Lung (tissue), 12 donors: Measurements from ENCODE around the gene XYLT1. TPM values are rescaled to one million over a fixed set of nuclear protein-coding genes. Genes with fewer than 3 reads are reported as not detected.

ENCODE experiments used
- ATAC-seq: fragments of 200-7000 bp; cut with Tn5 transposase; one replicate; pipeline ENCODE4 v1.9.1; 2020; ENCODE audit warnings: moderate number of reproducible peaks; ENCODE audit not compliant: insufficient read depth, low FRiP score
- DNase-seq, 3 donors: peaks; one replicate each; pipeline ENCODE4 v3.0.0-alpha.2; 2013 to 2017
- H3K27ac ChIP-seq, 2 donors: one replicate each; pipeline ENCODE4 v1.5.1; 2013; ENCODE audit warnings: mild to moderate bottlenecking in 2 of 2, moderate library complexity in 2 of 2, control low read depth in 1 of 2, inconsistent platforms in 1 of 2, low read depth in 1 of 2, low read length in 1 of 2
- H3K27me3 ChIP-seq, 3 donors: one replicate each; pipeline ENCODE4 v1.5.1; 2013; ENCODE audit warnings: low read length in 2 of 3; ENCODE audit not compliant: control insufficient read depth in 3 of 3, insufficient read depth in 3 of 3
- H3K36me3 ChIP-seq, 4 donors: one replicate each; pipeline ENCODE4 v1.5.1; 2013; ENCODE audit warnings: low read length in 4 of 4, mild to moderate bottlenecking in 1 of 4, moderate library complexity in 1 of 4; ENCODE audit not compliant: control insufficient read depth in 4 of 4, insufficient read depth in 4 of 4
- H3K4me1 ChIP-seq, 5 donors: one replicate each; pipeline ENCODE4 v1.5.1; 2013; ENCODE audit warnings: low read length in 5 of 5, mild to moderate bottlenecking in 2 of 5, moderate library complexity in 1 of 5; ENCODE audit not compliant: control insufficient read depth in 5 of 5, insufficient read depth in 5 of 5
- H3K4me3 ChIP-seq: one replicate; pipeline ENCODE4 v1.5.1; 2013; ENCODE audit warnings: mild to moderate bottlenecking, control low read depth, moderate library complexity
- H3K9ac ChIP-seq, 2 donors: one replicate each; pipeline ENCODE4 v1.5.1; 2013; ENCODE audit warnings: low read length in 2 of 2, control low read depth in 1 of 2; ENCODE audit not compliant: insufficient read depth in 1 of 2
- H3K9me3 ChIP-seq, 4 donors: one replicate each; pipeline ENCODE4 v1.5.1; 2013; ENCODE audit warnings: low read length in 3 of 4, mild to moderate bottlenecking in 1 of 4, moderate library complexity in 1 of 4; ENCODE audit not compliant: control insufficient read depth in 4 of 4, insufficient read depth in 3 of 4
- WGBS, 2 donors: extraction: QIAGEN DNeasy Blood & Tissue Kit; methylation state at CpG; one replicate each; pipeline ENCODE4 v1.1.7; 2013; 5-methylcytosine and 5-hydroxymethylcytosine counted together
- polyA plus RNA-seq, 2 donors: library from polyadenylated mRNA; stranded (reverse); fragments of 200-250 nt; gene quantifications; one replicate each; pipeline ENCODE4 v1.2.1, GENCODE V29; 2013
- total RNA-seq, 2 donors: library from RNA; depleted of rRNA in 1 of 2; stranded (reverse); fragments of >200 nt in 1 of 2; gene quantifications; one replicate each; pipeline ENCODE4 v1.2.1, GENCODE V29; 2014 to 2021
- TF ChIP-seq, protein P1 (sequence below): IDR thresholded peaks from 2 replicates; pipeline ENCODE4 v1.5.1; 2012; ENCODE audit warnings: mild to moderate bottlenecking; ENCODE audit errors: control extremely low read depth, extremely low read depth
- donor health status: control.
- donor health status: control.
- donor health status: Bipolar disorder and iron deficiency.
- donor health status: healthy.
- donor health status: DM: yes; HTN: yes; CAD: no.

Gene XYLT1
- total and polyA plus RNA-seq, 4 donors = 1.4 to 11.5 (median 6.9) TPM

DNA sequence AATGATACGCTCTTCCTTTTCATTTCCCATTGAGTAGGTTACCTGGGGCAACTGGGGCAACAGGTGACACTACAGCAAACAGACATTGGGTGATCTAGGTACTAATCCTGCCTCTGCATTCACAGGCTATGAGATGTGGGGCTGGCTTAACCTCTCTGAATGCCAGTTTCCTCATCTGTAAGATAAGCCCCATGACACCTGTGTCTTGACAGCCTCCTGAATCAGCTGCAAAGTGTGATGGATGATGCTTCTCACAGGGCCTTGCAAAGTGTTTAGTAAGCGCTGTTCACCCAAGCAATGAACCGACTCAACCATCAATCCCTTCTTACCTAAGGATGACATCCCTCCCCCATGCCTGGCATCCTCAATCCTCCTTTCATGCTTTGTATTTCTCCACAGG is 322.8 kb downstream of the XYLT1 start:
- Histone ChIP-seq H3K4me3 (no peak overlapping the region), H3K9me3 (no peaks in the 10 kb centered on the region), H3K27me3 (no peaks in the 10 kb centered on the region), H3K27ac (no peak overlapping the region), H3K36me3 (no peaks in the 10 kb centered on the region), H3K9ac (no peak overlapping the region), H3K4me1 (no peaks in the 10 kb centered on the region)
- 93 to 100% methylated on average over 3 of the region's 3 CpGs for WGBS, 2 donors
- ATAC-seq (no peak), DNase-seq (no peak)
- TF ChIP-seq, protein P1, sequence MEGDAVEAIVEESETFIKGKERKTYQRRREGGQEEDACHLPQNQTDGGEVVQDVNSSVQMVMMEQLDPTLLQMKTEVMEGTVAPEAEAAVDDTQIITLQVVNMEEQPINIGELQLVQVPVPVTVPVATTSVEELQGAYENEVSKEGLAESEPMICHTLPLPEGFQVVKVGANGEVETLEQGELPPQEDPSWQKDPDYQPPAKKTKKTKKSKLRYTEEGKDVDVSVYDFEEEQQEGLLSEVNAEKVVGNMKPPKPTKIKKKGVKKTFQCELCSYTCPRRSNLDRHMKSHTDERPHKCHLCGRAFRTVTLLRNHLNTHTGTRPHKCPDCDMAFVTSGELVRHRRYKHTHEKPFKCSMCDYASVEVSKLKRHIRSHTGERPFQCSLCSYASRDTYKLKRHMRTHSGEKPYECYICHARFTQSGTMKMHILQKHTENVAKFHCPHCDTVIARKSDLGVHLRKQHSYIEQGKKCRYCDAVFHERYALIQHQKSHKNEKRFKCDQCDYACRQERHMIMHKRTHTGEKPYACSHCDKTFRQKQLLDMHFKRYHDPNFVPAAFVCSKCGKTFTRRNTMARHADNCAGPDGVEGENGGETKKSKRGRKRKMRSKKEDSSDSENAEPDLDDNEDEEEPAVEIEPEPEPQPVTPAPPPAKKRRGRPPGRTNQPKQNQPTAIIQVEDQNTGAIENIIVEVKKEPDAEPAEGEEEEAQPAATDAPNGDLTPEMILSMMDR = no peak

DNA sequence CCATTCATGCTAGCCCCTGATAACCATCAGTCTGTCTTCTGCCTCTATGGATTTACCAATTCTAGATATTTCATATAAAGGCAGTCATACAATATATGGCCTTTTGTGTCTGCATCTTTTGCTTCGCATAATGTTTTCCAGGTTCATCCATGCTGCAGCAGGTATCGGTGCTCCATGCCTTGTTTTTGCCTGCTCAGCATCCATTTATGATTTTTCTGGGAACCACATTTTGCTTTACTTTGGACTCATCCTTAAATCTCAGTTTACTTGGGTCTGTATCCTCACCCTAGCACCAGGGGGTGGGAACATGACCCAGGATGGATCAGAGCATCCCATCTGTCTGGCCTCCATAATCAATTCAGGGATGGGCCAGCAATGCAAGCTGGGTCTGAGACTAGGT is 325.7 kb downstream of the XYLT1 start:
- Histone ChIP-seq H3K36me3 (peaks cover 0 to 3% (median 0%) of the 10 kb centered on the region in 4 donors), H3K4me3 (no peak overlapping the region), H3K27me3 (no peaks in the 10 kb centered on the region), H3K27ac (no peak overlapping the region), H3K9ac (no peak overlapping the region), H3K4me1 (peaks cover 0 to 2% (median 0%) of the 10 kb centered on the region in 5 donors), H3K9me3 (no peaks in the 10 kb centered on the region)
- TF ChIP-seq, protein P1 = no peak
- no peak for DNase-seq
- 97 to 98% methylated on average over 2 of the region's 2 CpGs for WGBS, 2 donors
- ATAC-seq = no peak

- no peak overlapping the region for H3K4me3 ChIP-seq
- no peaks in the 10 kb centered on the region for H3K27me3 ChIP-seq
- TF ChIP-seq, protein P1 = no peak
- no peak overlapping the region for H3K27ac ChIP-seq
- peaks cover 0 to 3% (median 0%) of the 10 kb centered on the region in 4 donors for H3K36me3 ChIP-seq
- WGBS, 2 donors = 92 to 96% methylated on average over 4 of the region's 4 CpGs
- no peak overlapping the region for H3K9ac ChIP-seq
- no peak for ATAC-seq
- DNase-seq = no peak
- peaks cover 0 to 2% (median 0%) of the 10 kb centered on the region in 5 donors for H3K4me1 ChIP-seq
- H3K9me3 ChIP-seq = no peaks in the 10 kb centered on the region
Observed at GRCh38 chr16:17144431-17144830, 326.3 kb downstream of the XYLT1 start.
